GM08714 (cell line): Measurements from ENCODE around the gene ASH1L.
A peak's percentile ranks its signal among the peaks of the same experiment; 100 is the strongest.
"Not testable (repeated sequence)": the region's sequence is repeated elsewhere in the genome, so short reads cannot be mapped to it uniquely, and the experiment has no call there.

Experiments used
- H3K4me3 ChIP-seq: fragments of 200-500 bp; sonication (Bioruptor generic); 2 replicates; pipeline ENCODE4 v1.5.1; 2014; ENCODE audit warnings: mild to moderate bottlenecking, low read length, inconsistent platforms
- ZNF274 ChIP-seq: IDR thresholded peaks from 2 replicates; pipeline ENCODE4 v1.6.1; 2012; ENCODE audit warnings: mild to moderate bottlenecking, low read depth, low read length

ASH1L gene

DNA sequence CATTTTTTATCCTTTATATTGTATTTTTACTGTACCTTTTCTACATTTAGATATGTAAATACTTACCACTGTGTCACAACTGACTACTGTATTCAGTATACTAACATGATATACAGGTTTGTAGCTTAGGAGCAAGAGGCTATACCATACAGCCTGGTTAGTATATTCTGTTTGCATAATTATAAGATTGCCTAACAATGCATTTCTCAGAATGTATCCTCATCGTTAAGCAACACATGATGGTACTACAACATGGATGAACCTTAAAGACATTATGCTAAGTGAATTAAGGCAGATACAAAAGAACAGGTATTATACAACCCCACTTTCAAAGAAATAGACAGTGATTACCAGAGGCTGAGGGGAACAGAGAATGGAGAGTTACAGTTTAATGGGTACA, 179.2 kb downstream of the ASH1L start:
- H3K4me3 ChIP-seq = no peak overlapping the region
- TF ChIP-seq ZNF274 = no peak

DNA sequence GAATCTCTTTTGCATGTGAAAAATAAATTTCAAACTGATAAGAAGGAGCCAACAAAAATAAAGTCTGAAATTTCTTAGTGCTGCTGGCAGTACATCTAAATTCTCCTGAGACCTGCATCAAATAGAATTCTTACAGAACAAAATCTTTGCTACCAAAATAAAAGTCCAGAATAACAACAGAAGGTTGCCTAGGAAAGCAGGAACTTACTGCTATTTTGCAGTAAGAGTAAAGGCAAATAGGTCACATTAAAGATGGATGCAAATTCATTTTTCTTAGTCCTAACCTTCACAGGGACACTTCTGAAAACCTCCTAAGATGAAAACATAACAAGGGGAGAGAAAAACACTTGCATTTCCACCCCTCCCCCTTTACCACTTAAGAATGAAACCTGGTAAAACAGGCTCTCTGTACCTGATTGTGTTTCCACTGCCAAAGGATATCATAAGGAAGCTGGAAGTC, 182.9 kb downstream of the ASH1L start:
- H3K4me3 ChIP-seq = no peak overlapping the region; the same call in 1 of the 2 replicates
- TF ChIP-seq ZNF274 = no peak

DNA sequence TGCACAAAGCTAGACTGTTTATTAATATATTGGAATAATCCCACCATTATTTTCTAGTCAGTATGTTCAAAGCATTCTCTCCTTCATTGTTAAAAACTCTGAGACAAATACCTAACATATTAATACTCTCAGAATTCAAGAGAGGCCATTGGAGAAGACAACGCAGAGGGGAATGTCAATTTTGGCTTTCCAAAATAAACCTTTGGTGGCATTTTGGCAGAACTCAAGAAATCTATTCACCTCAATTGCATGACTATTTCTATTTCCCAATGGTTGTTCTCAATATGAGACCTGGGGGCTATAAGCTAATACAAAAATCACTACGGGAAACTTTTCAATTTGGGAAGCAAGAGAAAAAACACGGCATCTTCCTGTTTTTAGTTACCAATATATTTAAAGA, 183.4 kb downstream of the ASH1L start:
- no peak overlapping the region; the same call in 1 of the 2 replicates for H3K4me3 ChIP-seq
- TF ChIP-seq ZNF274 = no peak

DNA sequence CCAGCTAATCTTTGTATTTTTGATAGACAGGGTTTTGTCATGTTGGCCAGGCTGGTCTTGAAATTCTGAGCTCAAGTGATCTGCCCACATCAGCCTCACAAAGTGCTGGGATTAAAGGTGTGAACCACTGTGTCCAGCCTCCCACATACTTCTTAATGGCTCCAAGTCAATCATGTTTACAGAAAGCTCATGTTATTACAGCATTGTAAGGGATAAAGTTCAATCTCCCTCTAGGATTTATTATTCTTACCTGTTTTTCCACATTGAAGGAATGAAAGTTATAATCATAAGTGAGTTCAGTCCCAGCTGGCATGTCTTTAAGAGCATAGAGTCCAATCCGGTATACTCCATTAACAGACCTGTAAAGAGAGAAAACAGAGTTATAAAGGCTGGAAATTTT, 202.6 kb downstream of the ASH1L start:
- TF ChIP-seq ZNF274 = no peak
- H3K4me3 ChIP-seq = no peak overlapping the region

DNA sequence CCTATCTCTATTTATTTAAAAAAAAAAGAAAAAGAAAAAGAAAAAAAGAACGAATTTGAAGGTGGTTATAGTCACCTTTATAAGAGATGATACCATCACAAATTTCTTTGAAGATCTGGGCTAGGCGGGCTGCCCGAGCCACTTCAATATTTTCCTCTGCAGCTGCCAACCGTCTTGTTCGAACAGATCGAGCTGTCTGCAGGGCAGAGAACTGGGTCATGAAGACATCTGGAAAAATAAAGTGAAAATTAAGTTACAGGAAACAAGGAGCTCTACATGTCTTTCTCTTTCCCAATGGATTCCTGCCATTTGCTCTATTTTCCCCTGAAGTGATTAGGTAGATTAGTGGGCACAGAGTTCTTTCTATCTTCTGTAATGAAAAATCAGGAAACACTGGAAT, 210.0 kb downstream of the ASH1L start:
- TF ChIP-seq ZNF274 = no peak
- H3K4me3 ChIP-seq = no peak overlapping the region

DNA sequence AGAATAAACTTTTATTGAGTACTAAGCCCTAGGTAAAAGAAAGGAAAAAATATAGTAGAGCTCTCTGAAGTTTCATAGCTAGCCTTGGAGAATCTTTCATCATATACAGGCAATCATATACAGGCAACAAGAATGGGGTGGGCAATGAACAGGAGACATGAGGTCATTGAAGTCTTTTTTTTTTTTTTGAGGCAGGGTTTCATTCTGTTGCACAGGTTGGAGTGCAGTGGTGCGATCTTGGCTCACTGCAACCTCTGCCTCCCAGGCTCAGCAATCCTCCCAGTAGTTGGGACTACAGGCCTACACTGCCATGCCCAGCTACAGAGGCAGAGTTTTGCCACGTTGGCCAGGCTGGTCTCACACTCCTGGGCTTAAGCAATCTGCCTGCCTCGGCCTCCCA, 219.8 kb downstream of the ASH1L start:
- no peak for TF ChIP-seq ZNF274
- no peak overlapping the region for H3K4me3 ChIP-seq

DNA sequence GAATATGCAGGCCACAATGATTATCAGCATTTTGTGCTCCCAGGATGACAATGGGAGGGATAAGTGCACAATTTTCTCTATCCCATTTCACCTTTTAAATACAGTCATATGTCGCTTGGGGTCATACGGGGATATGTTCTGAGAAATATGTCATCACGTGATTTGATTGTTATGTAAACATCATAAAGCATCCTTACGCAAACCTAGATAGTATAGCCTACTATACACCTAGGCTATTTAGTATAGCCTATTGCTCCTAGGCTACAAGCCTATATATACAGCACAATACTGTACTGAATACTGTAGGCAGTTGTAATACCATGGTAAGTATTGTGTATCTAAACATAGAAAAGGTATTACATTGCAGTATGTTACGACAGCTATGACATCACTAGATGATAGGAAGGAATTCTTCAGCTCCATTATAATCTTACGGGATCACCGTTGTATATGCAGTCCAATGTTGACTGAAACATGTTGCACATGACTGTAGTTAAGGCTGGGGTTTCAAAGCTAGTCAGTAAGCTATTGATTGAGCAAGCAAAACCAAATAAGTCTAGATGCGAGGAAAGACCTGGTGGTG, 223.0 kb downstream of the ASH1L start:
- no peak for TF ChIP-seq ZNF274

DNA sequence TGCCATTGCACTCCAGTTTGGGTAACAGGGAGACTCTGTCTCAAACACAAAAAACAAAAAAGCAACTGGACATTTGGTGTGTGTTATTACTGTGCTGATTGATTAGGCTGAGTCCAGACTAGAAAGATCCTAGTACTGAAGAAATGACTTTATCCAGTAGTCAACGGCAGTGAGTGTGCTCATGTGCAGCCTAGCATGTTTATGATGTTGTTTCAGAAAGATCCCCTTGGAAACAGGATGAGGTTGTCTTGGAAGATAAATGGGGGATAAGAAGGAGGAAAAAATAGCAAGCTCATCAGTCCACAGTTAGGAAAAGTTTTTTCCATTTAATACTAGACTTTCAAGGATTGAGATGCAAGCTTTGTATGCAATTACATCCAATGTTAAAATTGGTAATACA, 227.6 kb downstream of the ASH1L start:
- no peak for TF ChIP-seq ZNF274
- H3K4me3 ChIP-seq = no peak overlapping the region

More for the DNA sequence above, 223.0 kb downstream of the ASH1L start:
- no peak overlapping the region for H3K4me3 ChIP-seq

DNA sequence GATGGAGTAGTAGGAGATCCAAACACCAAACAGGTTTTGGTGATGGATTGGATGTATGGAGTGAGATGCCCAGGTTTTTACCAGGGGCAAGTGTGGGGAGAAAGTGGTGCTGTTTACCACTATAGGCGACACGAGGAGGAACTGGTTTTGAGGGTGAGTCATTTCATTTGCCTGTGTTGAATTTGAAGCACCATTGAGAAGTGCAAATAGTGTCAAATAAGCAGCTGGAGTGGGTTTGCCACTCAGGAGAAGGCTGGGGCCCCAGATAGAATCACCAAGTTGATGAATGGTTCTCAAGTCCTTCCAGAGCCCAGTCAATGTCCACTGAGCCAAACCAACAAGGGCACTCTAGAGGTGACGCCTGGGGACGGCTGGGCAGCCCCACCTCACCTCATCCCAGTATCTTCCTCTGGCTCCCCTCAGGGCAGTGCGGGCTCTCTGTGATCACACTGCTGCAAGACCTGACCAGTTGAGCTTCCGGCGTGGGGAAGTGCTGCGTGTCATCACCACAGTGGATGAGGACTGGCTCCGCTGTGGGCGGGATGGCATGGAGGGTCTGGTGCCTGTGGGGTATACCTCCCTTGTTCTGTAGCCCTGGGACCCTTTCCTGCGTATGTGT, 232.5 kb downstream of the ASH1L start:
- H3K4me3 ChIP-seq = no peak overlapping the region
- TF ChIP-seq ZNF274 = no peak

DNA sequence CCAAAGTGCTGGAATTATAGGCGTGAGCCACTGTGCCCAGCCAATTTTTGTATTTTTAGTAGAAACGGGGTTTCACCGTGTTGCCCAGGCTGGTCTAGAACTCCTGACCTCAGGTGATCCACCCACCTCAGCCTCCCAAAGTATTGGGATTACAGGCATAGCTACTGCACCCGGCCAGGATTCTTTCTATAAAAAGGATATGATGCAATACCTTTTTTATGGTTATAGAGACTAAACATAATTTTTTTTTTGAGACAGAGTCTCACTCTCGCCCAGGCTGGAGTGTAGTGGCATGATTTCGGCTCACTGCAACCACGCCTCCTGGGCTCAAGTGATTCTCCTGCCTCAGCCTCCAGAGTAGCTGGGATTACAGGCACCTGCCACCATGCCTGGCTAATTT, 233.7 kb downstream of the ASH1L start:
- H3K4me3 ChIP-seq = not testable (repeated sequence)

DNA sequence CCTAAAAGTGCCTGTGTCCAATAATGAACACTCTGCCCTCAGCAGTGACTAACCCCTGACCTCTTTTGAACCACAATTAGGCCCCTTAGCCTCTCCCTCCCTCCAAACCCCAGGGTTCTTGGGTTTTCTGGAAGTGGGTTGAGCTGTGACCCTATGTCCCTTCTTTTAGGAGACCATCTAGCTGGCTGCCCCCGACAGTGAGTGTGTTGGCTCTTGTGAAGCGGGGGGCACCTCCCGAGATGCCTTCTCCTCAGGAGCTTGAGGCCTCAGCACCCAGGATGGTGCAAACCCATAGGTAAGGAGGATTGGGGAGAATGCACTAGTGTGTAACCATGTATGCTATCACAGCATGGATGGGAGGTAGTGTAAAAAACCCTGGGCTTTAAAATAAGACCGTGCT, 234.6 kb downstream of the ASH1L start:
- TF ChIP-seq ZNF274 = no peak
- H3K4me3 ChIP-seq = no peak overlapping the region

DNA sequence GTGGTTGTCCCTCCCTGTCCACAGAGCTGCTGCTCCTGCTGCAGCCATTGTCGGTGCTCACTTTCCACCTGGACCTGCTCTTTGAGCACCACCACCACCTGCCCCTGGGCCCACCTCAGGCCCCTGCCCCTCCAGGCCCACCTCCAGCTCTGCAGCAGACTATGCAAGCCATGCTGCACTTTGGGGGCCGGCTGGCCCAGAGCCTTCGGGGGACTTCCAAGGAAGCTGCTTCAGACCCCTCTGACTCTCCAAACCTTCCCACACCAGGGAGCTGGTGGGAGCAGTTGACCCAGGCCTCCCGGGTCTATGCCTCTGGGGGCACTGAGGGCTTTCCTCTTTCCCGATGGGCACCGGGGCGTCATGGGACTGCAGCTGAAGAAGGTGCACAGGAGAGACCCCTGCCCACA, 236.0 kb downstream of the ASH1L start:
- no peak for TF ChIP-seq ZNF274
- H3K4me3 ChIP-seq = no peak overlapping the region

DNA sequence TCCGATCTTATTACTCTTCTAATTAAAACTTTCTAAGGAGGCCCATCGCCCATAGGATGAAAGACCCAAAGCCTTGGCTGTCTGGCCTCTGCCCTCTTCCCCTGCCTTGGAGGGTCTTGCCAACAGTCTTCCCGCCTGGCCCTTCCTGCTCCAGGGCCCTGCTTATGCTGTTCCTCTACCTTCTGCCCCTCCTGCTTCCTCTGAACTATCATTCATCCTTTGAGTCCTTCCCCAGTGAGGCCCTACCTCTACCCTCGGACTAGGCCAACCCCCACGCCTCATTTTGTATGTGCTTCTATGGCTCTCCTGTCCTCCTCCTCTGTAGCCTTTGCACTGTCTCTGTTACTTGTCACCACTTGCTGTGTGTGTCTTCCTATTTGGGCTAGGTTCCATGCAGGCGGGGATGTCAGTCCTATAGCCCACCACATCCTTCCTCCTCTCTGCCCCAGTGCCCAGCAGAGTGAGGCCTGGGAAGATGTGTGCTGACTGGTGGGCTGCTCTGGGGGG, 236.5 kb downstream of the ASH1L start:
- no peak overlapping the region for H3K4me3 ChIP-seq
- TF ChIP-seq ZNF274 = no peak

DNA sequence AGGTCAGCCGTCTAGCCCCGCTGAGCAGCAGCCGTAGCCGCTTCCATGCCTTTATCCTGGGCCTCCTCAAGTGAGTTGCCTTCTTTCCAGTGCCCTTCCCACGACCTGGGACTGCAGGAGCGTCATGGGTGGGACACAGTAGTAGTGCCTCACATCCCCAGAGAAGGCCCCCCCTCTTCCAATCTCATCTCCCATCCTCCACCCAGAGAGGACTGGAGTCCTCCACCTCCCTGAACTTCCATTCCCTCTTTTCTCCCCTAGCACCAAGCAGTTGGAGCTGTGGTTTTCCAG, 237.1 kb downstream of the ASH1L start:
- H3K4me3 ChIP-seq = peak overlapping the region; percentile 77; the same call in 1 of the 2 replicates
- TF ChIP-seq ZNF274 = no peak

DNA sequence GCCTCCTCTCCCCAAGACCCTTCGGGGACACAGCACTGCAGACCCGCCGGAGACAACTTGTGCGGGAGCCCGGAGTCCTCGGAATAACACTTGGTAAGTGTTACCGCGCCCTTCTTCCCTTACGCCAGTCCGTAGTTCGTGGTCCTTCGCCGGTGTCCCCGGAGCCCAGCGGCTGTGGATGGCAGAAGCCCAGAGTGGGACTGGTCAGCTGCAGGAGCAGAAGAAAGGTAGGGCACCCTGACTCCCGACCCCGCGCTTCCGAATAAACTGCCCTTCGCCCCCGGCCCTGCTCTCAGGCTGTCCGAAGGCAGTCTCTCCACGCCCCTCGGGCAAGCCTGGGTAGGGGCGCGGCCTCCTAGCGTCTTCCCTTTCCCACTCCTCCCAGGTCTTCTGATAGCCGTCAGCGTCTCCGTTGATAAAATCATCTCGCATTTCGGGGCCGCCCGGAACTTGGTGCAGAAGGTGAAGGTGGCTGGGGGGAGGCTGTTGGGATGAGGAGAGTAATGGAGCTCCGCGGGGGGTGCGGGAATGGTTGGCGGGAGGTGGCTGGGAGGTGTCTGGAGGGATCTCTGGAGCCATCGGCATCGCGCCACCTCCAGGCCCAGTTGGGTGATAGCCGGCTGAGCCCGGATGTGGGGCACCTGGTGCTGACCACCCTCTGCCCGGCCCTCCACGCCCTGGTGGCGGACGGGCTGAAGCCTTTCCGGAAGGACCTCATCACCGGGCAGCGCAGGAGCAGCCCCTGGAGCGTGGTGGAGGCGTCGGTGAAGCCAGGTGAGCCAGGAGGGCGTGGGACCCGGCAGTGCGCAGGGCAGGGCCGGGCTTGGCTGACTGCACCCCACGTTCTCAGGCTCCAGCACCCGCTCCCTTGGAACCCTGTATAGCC, 237.6 kb downstream of the ASH1L start:
- TF ChIP-seq ZNF274 = no peak
- peak overlapping the region; percentile 77 for H3K4me3 ChIP-seq
